Neural crest cell (in vitro differentiated cells): Measurements from ENCODE around the gene VSTM2L. TPM values are rescaled to one million over a fixed set of nuclear protein-coding genes. Genes with fewer than 3 reads are reported as not detected.

ENCODE experiments used
- DNase-seq: peaks from one replicate; pipeline ENCODE4 v3.0.0; 2021; ENCODE audit warnings: low read depth, mixed read lengths, low spot score
- H3K27ac Mint-ChIP-seq: one replicate; pipeline ENCODE4 v1.8.0; 2021; ENCODE audit warnings: mild to moderate bottlenecking, mixed read lengths; ENCODE audit not compliant: unreplicated experiment
- H3K27me3 Mint-ChIP-seq: 2 replicates; pipeline ENCODE4 v1.8.0; 2021; ENCODE audit warnings: low read depth, mild to moderate bottlenecking, mixed read lengths
- H3K36me3 Mint-ChIP-seq: 2 replicates; pipeline ENCODE4 v1.8.0; 2021; ENCODE audit warnings: low read depth, mild to moderate bottlenecking, mixed read lengths
- H3K4me1 Mint-ChIP-seq: 2 replicates; pipeline ENCODE4 v1.8.0; 2021; ENCODE audit warnings: mixed read lengths
- H3K4me3 Mint-ChIP-seq: one replicate; pipeline ENCODE4 v1.8.0; 2021; ENCODE audit warnings: mild to moderate bottlenecking, mixed read lengths
- H3K9me3 Mint-ChIP-seq: 2 replicates; pipeline ENCODE4 v1.8.0; 2021; ENCODE audit warnings: mixed read lengths
- total RNA-seq: library from RNA; stranded (reverse); gene quantifications from 2 replicates; pipeline ENCODE4 v1.2.1, GENCODE V29; 2021
- TF ChIP-seq, protein P1 (sequence below): fragments of 200-600 bp; sonication (generic); conservative IDR thresholded peaks from 2 replicates; pipeline ENCODE4 v1.5.0; 2021; ENCODE audit warnings: antibody characterized with exemption, mild to moderate bottlenecking

VSTM2L gene
- total RNA-seq, 1 donor from 2014 or later = 9.3 TPM

DNA sequence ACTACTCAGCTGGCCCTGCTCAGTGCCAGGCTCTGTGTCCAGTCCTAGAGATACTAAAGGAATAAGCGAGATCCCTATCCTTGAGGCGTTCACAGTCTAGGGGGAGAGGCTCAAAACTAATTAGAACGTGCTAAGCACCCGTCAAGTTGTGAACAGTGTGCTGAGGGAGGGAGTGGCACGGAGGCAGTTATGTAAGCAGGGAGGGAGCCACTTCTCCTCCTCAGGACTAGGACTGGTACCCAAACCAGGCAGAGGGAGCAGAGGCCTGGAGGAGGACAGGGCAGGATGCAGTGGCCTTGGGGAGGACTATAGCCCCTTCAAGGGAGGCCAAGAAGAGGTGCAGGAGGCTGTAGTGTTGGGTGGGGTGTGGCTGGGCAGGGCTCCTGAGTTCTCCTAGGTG lies 39.6 kb upstream of the VSTM2L start:
- H3K36me3 Mint-ChIP-seq = peaks cover 22% of the 10 kb centered on the region
- H3K27me3 Mint-ChIP-seq = no peaks in the 10 kb centered on the region
- H3K9me3 Mint-ChIP-seq = no peaks in the 10 kb centered on the region
- no peak overlapping the region for H3K27ac Mint-ChIP-seq
- TF ChIP-seq, protein P1, sequence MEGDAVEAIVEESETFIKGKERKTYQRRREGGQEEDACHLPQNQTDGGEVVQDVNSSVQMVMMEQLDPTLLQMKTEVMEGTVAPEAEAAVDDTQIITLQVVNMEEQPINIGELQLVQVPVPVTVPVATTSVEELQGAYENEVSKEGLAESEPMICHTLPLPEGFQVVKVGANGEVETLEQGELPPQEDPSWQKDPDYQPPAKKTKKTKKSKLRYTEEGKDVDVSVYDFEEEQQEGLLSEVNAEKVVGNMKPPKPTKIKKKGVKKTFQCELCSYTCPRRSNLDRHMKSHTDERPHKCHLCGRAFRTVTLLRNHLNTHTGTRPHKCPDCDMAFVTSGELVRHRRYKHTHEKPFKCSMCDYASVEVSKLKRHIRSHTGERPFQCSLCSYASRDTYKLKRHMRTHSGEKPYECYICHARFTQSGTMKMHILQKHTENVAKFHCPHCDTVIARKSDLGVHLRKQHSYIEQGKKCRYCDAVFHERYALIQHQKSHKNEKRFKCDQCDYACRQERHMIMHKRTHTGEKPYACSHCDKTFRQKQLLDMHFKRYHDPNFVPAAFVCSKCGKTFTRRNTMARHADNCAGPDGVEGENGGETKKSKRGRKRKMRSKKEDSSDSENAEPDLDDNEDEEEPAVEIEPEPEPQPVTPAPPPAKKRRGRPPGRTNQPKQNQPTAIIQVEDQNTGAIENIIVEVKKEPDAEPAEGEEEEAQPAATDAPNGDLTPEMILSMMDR = no peak
- H3K4me1 Mint-ChIP-seq = peaks cover 17% of the 10 kb centered on the region
- no peak overlapping the region for H3K4me3 Mint-ChIP-seq
- no peak for DNase-seq

DNA sequence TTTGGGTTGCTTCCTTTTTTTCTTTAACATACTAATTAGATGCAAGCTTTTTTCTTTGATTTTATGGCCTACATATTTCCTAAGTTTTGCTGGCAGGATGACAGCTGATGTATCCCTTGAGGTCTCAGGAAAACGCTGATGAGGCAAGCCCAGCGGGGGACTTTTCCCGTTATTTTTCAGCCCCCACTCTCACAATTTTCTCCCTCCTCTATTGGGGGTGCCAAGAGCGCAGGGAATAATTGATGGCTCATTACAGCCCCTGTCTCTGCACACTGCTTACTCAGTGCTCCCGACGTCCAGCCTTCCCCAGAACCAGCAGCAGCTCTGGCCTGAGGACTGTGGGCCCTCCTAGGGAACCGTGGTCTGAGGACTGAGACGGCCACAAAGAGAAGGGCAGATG lies 38.6 kb upstream of the VSTM2L start:
- no peak overlapping the region for H3K4me3 Mint-ChIP-seq
- DNase-seq = no peak
- TF ChIP-seq, protein P1 = no peak
- no peaks in the 10 kb centered on the region for H3K9me3 Mint-ChIP-seq
- H3K36me3 Mint-ChIP-seq = peaks cover 15% of the 10 kb centered on the region
- no peaks in the 10 kb centered on the region for H3K27me3 Mint-ChIP-seq
- H3K4me1 Mint-ChIP-seq = peaks cover 22% of the 10 kb centered on the region
- H3K27ac Mint-ChIP-seq = peak overlapping the region; percentile 90

DNA sequence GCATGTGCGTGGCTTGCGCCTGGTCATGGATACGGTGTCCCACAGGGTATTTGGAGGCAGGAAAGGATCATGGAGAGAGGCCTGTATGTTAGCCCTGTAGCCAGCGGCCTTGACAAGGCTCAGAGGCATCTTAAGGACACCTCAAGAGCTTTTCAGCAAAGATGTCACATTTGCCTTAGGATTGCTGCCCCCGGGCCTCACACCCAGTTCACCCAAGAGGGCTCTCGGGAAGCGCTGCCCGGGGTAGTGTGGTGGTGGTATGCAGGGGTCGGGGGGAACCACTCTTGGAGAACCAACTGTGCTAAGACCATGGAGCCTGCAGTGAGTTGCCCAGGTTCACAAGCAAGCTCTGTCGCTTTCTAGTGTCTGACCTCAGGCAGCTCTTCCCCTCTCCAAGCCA lies 36.9 kb upstream of the VSTM2L start:
- TF ChIP-seq, protein P1 = no peak
- Mint-ChIP-seq H3K36me3 (peaks cover 10% of the 10 kb centered on the region), H3K4me3 (no peak overlapping the region), H3K27ac (no peak overlapping the region), H3K4me1 (peaks cover 37% of the 10 kb centered on the region), H3K27me3 (no peaks in the 10 kb centered on the region), H3K9me3 (no peaks in the 10 kb centered on the region)
- DNase-seq = no peak

DNA sequence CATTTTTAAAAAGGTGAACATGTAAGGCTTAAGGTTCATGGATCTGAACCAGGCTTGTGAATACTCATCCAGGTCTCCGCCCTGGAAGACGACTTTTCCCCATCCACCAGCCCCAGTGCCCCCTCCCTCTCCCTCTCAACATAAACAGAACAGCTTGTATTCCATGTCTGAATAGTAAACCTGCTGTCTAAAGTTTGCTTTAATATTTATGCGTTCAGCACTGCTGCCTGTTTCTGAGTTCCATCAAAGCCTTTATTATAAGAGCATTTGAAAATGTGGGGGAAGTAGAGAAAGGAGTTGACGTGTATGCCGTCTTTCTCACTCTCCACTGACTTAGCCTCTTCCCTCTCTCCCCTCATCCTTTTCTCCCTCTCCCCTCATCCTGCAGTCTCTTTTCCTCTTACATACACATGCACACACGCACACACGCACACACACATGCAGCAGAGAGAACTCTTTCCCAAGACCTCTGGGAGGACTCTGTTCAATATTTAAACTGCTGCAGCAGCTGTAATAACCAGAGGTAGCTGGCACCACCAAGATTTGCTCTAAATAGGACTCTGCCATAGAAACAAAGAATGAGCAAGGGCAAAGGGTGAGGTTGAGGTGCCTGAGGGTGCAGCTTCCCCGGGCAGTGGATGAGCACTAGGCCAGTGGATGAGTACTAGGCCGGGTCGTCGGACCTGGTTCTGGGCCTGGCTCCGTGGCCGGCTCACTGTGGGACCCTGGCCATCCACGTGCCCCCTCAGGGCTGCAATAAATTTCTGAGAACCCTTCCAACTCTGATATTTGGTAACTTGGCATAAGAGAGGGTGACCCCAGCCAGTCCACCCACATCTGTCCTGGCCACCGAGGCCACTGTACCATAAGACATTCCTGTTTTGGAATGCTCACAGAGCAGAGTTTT lies 35.4 kb upstream of the VSTM2L start:
- Mint-ChIP-seq H3K4me3 (no peak overlapping the region), H3K27me3 (no peaks in the 10 kb centered on the region), H3K4me1 (peaks cover 37% of the 10 kb centered on the region), H3K36me3 (peaks cover 7% of the 10 kb centered on the region), H3K27ac (peak overlapping the region; percentile 57), H3K9me3 (no peaks in the 10 kb centered on the region)
- TF ChIP-seq, protein P1 = no peak
- DNase-seq = no peak

DNA sequence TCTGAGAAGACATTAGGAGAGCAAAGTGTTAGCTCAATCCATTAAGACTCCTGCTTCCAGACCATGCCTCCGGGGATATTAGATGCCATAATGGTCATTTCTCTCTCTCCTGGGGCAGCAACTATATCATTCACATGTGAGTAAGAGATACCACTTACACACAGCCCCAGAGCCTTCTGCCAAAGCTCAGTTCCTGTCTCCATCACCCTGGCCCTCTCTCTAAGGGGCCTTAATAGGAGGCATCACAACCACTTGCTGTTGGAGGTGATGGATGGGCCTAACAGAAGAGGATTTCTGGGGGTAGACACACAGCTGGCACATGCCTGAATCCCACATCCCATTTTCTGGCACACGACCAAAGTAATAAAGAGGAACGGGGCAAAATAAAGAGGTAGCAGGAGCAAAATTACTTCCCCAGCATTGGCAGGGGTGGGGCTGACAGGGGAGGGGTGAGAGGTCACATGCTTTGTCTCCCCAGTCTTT lies 34.0 kb upstream of the VSTM2L start:
- Mint-ChIP-seq H3K9me3 (no peaks in the 10 kb centered on the region), H3K27me3 (no peaks in the 10 kb centered on the region), H3K27ac (peak overlapping the region; percentile 2), H3K4me3 (no peak overlapping the region), H3K36me3 (peaks cover 5% of the 10 kb centered on the region), H3K4me1 (peaks cover 37% of the 10 kb centered on the region)
- TF ChIP-seq, protein P1 = no peak
- DNase-seq = no peak
